OCI-M2 (cell line): Measurements from ENCODE around the gene PER2.

ENCODE experiments used
- DNase-seq: peaks from one replicate; lab custom pipeline; 2025; ENCODE audit not compliant: unreplicated experiment; lab: John Stamatoyannopoulos, UW

Gene PER2

GRCh38 chr2:238269741-238270140 lies 18.7 kb downstream of the PER2 start:
- DNase-seq = no peak

GRCh38 chr2:238267884-238268680 lies 20.3 kb downstream of the PER2 start:
- no peak for DNase-seq

- no peak for DNase-seq
Observed at GRCh38 chr2:238267341-238267710, 21.1 kb downstream of the PER2 start.

- no peak for DNase-seq
Observed at GRCh38 chr2:238265605-238266004, 22.8 kb downstream of the PER2 start.

GRCh38 chr2:238264072-238264460 lies 24.3 kb downstream of the PER2 start:
- DNase-seq = no peak

- peak; percentile 37 for DNase-seq
Observed at GRCh38 chr2:238263204-238264071, 25.0 kb downstream of the PER2 start.

- DNase-seq = no peak
Observed at GRCh38 chr2:238262496-238263122, 25.8 kb downstream of the PER2 start.

- DNase-seq = no peak
Observed at GRCh38 chr2:238261718-238262375, 26.6 kb downstream of the PER2 start.

GRCh38 chr2:238260883-238261282 lies 27.5 kb downstream of the PER2 start:
- no peak for DNase-seq

GRCh38 chr2:238259061-238260020 lies 29.1 kb downstream of the PER2 start:
- no peak for DNase-seq

GRCh38 chr2:238257786-238258700 lies 30.4 kb downstream of the PER2 start:
- no peak for DNase-seq

- no peak for DNase-seq
Observed at GRCh38 chr2:238256594-238257104, 31.8 kb downstream of the PER2 start.

- DNase-seq = no peak
Observed at GRCh38 chr2:238256111-238256510, 32.3 kb downstream of the PER2 start.

GRCh38 chr2:238255636-238256035 lies 32.8 kb downstream of the PER2 start:
- DNase-seq = no peak

GRCh38 chr2:238255151-238255551 lies 33.3 kb downstream of the PER2 start:
- no peak for DNase-seq

GRCh38 chr2:238254095-238254723 lies 34.2 kb downstream of the PER2 start:
- no peak for DNase-seq

GRCh38 chr2:238252766-238253630 lies 35.4 kb downstream of the PER2 start:
- no peak for DNase-seq
